NCI-H2196 treated with DMSO at 0.1 percent for 48 hours (cell line): ENCODE results near the gene B4GALT3.

Source experiments
- DNase-seq: peaks from one replicate; lab custom pipeline; 2025; ENCODE audit not compliant: unreplicated experiment; lab: John Stamatoyannopoulos, UW

B4GALT3 gene

DNA sequence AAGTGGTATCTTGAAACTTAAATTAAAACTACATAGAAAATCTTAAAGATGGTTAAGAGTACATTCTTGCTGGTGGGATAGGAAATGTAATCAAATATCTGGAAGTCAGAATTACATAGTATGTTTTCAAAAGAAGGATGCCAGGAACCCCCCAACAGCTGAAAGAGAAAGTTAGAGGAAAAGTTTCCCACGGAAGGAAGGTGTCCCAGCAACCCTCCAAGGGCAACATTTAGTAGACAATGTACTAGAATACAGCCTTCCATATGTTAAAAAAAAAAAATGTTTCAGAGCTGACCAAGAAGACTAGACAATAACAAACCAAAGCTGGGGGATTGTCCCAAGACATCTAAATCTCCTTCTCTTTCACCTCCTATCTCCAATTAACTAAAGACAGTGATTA is 47.0 kb downstream of the B4GALT3 start:
- DNase-seq, result no peak

DNA sequence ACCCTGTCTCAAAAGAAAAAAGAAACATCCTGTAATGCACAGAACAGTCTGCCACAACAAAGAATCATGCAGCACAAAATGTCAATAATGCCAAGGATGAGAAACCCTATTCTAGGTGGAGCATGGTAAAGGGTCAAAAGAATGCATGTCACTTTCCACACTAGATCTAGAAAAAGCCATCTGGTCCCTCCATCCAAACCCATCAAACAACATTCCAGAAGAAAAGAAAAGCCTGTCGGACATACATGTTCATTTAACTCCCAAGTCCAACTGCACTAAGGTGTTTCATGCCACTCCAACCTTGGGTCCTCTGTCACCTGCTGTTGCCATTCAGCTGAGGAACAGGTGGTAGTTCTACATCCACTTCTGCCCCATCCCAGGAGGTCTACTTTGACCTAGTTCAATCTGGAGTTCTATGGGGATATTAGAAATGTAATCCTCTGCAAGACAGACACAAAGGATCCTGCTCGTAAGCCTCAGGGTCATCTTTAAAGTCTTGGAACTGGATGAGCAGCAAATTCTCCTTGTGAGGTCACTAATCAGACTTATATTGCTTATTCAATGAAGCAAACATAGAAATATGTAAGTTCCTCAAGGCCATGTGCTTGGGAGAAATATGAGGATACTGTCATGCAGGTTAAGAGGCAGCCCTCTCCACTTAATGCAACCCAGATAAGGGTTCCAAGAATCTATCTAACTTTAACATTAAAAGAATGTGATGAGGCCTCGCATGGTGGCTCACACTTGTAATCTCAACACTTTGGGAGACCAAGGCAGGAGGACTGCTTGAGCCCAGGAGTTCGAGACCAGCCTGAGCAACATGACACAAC is 48.5 kb downstream of the B4GALT3 start:
- DNase-seq, result no peak

DNA sequence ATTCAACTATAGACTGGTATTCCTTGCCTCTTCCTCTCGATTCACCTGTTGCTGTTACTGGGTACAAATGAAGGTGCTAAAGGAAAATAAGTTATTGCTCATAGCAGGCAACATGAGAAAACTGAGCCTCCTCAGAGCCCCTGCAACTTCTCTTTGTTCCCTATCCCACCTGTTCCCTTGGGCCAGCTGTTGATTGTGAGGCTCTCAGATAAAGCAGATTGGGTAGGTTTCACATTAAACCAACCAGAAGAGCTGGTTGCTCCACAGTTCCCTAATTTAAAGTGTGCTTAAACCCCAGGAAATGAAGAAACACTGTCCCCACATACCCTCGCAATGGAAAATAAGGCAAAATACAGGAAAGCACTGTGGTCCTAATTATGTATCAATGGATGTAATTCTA is 49.7 kb downstream of the B4GALT3 start:
- no peak for DNase-seq

GRCh38 chr1:161122967-161123366 is 54.3 kb downstream of the B4GALT3 start:
- no peak for DNase-seq

GRCh38 chr1:161121834-161122233 is 55.5 kb downstream of the B4GALT3 start:
- DNase-seq, result no peak
